C4-2B (cell line): ENCODE results near the gene STRIT1.
A peak's percentile ranks its signal among the peaks of the same experiment; 100 is the strongest.

Source experiments
- H3K27ac ChIP-seq: fragments of 450-650 bp; 2 replicates; pipeline ENCODE4 v1.5.1; 2017
- ZFX ChIP-seq: fragments of 450-650 bp; IDR thresholded peaks from 2 replicates; pipeline ENCODE4 v1.6.1; 2017
- TF ChIP-seq, protein P1 (sequence below): fragments of 450-650 bp; conservative IDR thresholded peaks from 2 replicates; pipeline ENCODE4 v1.5.1; 2017; ENCODE audit warnings: mild to moderate bottlenecking

STRIT1 gene

DNA sequence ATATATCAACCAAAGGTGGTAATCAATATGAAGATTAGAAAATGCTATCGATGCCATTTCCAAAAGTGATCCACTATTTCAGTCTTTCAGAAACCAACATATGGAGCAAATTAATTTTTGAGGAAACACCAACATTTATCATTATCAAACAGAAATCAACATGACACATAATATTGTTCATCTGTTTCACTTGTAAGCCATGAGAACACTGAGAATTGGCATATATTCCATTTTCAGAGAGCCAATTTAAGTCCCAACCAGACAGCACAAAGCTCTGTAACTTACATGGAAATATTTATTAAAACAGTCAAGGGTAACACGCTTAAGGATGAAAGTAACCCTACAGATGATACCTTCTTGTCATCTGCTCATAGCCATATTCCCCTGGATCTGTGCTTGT lies 37.6 kb upstream of the STRIT1 start:
- H3K27ac ChIP-seq: no peak overlapping the region
- no peak for TF ChIP-seq ZFX
- TF ChIP-seq, protein P1, sequence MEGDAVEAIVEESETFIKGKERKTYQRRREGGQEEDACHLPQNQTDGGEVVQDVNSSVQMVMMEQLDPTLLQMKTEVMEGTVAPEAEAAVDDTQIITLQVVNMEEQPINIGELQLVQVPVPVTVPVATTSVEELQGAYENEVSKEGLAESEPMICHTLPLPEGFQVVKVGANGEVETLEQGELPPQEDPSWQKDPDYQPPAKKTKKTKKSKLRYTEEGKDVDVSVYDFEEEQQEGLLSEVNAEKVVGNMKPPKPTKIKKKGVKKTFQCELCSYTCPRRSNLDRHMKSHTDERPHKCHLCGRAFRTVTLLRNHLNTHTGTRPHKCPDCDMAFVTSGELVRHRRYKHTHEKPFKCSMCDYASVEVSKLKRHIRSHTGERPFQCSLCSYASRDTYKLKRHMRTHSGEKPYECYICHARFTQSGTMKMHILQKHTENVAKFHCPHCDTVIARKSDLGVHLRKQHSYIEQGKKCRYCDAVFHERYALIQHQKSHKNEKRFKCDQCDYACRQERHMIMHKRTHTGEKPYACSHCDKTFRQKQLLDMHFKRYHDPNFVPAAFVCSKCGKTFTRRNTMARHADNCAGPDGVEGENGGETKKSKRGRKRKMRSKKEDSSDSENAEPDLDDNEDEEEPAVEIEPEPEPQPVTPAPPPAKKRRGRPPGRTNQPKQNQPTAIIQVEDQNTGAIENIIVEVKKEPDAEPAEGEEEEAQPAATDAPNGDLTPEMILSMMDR: no peak

DNA sequence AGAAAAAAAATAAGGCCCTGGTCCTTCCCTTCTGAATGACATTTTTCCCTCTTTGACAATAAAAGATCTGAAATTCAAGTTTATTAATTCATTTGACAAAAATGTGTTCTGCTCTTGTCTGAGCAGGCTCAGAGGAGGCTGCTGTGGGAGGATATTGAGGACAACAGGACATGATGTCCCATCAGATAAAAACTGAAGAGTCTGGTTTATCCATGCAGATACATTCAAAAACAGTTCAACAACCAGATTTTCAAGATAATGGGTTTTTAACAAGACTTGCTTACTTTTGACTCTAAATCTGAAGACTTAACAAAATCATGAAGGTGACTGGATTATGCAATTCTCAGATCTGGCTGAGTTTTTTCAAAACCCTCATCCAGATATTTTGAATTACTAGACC lies 36.9 kb upstream of the STRIT1 start:
- TF ChIP-seq, protein P1: no peak
- TF ChIP-seq ZFX: no peak

DNA sequence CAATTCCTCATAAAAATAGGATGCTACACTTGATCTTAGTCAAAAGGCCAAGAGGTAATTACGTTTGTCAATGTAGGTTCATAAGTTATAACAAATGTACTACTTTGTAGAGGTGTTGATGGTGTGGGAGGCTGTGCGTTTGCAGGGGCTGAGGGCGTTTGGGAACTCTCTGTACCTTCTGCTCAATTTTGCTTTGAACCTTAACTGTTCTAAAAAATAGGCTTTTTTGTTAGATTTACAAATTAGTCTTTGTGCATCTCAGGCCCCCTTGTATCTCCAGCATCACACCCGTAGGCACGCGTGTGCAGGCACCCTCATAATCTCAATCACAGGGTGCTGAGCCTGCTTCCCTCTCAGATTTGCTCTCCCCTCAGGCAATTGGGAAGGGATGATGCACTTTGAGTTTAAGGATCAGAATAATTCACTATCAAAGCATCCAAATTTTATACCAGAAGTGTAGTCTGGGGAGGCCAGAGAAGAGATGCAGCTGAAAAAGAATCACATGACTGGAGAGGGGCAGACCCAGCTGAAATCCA lies 36.1 kb upstream of the STRIT1 start:
- no peak overlapping the region; the same call in 1 of the 2 replicates for H3K27ac ChIP-seq
- TF ChIP-seq, protein P1: no peak
- no peak for TF ChIP-seq ZFX

More for the DNA sequence above, 36.9 kb upstream of the STRIT1 start:
- H3K27ac ChIP-seq: no peak overlapping the region

DNA sequence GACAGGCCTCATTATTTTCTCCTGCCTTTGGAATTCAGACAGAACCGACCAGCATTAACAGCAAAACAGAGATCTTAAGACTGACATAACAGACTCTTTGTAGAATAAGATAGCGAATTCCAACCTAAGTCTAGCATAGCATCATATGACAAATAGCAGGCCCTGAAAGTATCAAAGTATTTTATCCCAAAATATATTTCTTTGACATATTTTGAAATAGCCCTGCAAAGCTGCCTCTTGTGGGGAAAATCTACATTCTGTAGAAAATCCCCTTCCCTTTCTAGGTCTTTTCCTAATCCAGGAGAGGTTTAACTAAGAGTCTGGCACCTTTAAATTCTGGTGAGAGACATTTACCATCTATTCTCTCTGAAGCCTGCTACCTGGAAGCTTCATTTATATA lies 34.4 kb upstream of the STRIT1 start:
- H3K27ac ChIP-seq: no peak overlapping the region
- no peak for TF ChIP-seq ZFX
- TF ChIP-seq, protein P1: no peak

DNA sequence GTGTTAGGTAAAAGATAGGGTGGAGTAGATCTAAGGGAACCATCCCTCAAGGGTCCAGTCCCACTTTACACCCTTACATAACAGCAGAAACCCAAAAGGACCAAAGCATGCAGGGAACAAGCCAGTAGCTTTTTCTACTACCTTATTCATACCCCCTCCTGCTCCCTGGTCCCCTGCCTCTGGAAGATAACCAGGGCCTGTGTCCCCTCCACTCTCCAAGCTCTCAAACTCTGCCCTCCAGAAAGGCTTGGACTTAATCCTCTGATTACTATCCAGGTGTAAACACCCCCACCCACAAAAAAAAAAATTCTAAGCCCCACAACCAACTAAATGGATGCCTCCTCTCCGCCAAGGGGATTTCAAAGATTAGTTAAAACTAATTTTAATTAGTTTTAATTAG lies 33.9 kb upstream of the STRIT1 start:
- no peak overlapping the region; the same call in 1 of the 2 replicates for H3K27ac ChIP-seq
- TF ChIP-seq ZFX: no peak
- TF ChIP-seq, protein P1: no peak

DNA sequence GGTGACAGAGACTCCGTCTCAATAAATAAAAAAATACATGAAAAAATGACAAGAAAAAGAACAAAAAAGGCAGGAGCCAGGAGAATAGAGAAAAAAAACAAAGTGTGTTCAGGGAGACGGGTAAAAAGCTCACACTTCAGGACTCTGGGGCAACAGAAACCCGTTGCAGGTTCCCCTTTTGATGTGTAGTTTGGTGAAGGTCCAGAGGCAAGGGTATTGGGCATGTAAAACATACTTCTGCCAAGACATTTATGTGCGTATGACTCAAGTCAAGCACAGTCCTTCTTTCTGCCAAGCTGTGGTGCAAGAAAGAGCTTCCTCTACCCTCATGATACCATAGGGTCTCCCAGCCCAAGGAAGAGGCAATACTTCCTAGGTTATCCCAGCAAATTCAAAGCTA lies 33.4 kb upstream of the STRIT1 start:
- no peak overlapping the region; the same call in 1 of the 2 replicates for H3K27ac ChIP-seq
- TF ChIP-seq ZFX: no peak
- TF ChIP-seq, protein P1: no peak

DNA sequence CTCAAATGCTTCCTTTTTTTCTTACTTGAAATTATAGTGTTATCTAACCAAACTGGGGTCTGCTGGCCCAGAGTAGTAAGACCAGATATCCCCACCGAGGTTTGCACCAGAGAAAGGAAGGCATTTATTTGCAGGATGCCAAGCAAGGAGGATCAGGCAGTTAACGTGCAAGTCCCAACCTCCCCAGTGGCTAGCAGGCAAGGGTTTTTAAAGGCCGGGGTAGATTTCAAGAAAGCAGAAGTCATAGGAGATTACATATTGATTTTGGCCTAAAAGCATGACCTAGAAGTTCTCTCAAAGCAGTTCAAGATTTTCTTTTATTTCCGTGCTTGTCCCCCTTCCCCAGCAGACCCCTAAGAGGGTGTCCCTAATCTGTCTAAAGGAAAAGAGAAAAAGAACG lies 32.8 kb upstream of the STRIT1 start:
- TF ChIP-seq, protein P1: no peak
- no peak for TF ChIP-seq ZFX
- H3K27ac ChIP-seq: peak overlapping the region; percentile 16
